Measurements from ENCODE around the gene PAX7. TPM values are rescaled to one million over a fixed set of nuclear protein-coding genes. Genes with fewer than 3 reads are reported as not detected.

PAX7 gene
- total RNA-seq, 2 donors from 2014 or later, result not detected

- TF ChIP-seq CTCF (IDR thresholded peaks at IDR 0.05) (no peak), POLR2A (IDR thresholded peaks at IDR 0.05) (no peak)
- no peak overlapping the region for H3K27ac ChIP-seq
- H3K27me3 ChIP-seq, result peaks cover 0 to 53% of the 10 kb centered on the region in 2 donors
- ATAC-seq, result no peak
- H3K4me3 ChIP-seq, result no peak overlapping the region
- intact Hi-C loops (cut with DNase I), result no loop called here
- H3K36me3 ChIP-seq (replicated peaks in 1 of 2; ENCODE audit: insufficient read depth in 1 of 2, low read depth in 2 of 2), result no peaks in the 10 kb centered on the region
- peaks cover 5% of the 10 kb centered on the region for H3K4me1 ChIP-seq
- no peak for DNase-seq
- 0 to 1% methylated on average over 1 to 24 of the region's 24 CpGs for WGBS, 2 donors
- no peaks in the 10 kb centered on the region for H3K9me3 ChIP-seq
Measured at GRCh38 chr1:18637511-18637960, 6.9 kb downstream of the PAX7 start.

GRCh38 chr1:18637962-18638834, 7.6 kb downstream of the PAX7 start:
- H3K4me3 ChIP-seq, result no peak overlapping the region
- H3K4me1 ChIP-seq, result peaks cover 5% of the 10 kb centered on the region
- TF ChIP-seq CTCF (IDR thresholded peaks at IDR 0.05), result no peak
- TF ChIP-seq POLR2A (IDR thresholded peaks at IDR 0.05), result no peak
- DNase-seq, result no peak
- H3K27ac ChIP-seq, result no peak overlapping the region
- no peaks in the 10 kb centered on the region for H3K36me3 ChIP-seq (replicated peaks in 1 of 2; ENCODE audit: insufficient read depth in 1 of 2, low read depth in 2 of 2)
- intact Hi-C loops (cut with DNase I), result no loop called here
- H3K9me3 ChIP-seq, result no peaks in the 10 kb centered on the region
- H3K27me3 ChIP-seq, result peaks cover 0 to 54% of the 10 kb centered on the region in 2 donors
- WGBS, 2 donors, result 5% methylated on average over 12 to 15 of the region's 15 CpGs
- no peak for ATAC-seq

- TF ChIP-seq POLR2A (IDR thresholded peaks at IDR 0.05), result no peak
- TF ChIP-seq CTCF (IDR thresholded peaks at IDR 0.05), result no peak
- Histone ChIP-seq H3K27ac (no peak overlapping the region), H3K36me3 (replicated peaks in 1 of 2; ENCODE audit: insufficient read depth in 1 of 2, low read depth in 2 of 2) (no peaks in the 10 kb centered on the region), H3K27me3 (peaks cover 0 to 58% of the 10 kb centered on the region in 2 donors), H3K4me3 (no peak overlapping the region), H3K4me1 (peaks cover 5% of the 10 kb centered on the region), H3K9me3 (no peaks in the 10 kb centered on the region)
- DNase-seq (no peak), ATAC-seq (no peak)
- intact Hi-C loops (cut with DNase I), result no loop called here
- 5 to 15% methylated on average over 6 of the region's 6 CpGs for WGBS, 2 donors
Measured at GRCh38 chr1:18638835-18639364, 8.3 kb downstream of the PAX7 start.

- ATAC-seq, result no peak
Measured at GRCh38 chr1:18639368-18640055, 8.9 kb downstream of the PAX7 start.

More at GRCh38 chr1:18639368-18640055, 8.9 kb downstream of the PAX7 start:
- H3K36me3 ChIP-seq (replicated peaks in 1 of 2; ENCODE audit: insufficient read depth in 1 of 2, low read depth in 2 of 2), result no peaks in the 10 kb centered on the region
- H3K27me3 ChIP-seq, result peaks cover 0 to 58% of the 10 kb centered on the region in 2 donors
- no peaks in the 10 kb centered on the region for H3K9me3 ChIP-seq
- intact Hi-C loops (cut with DNase I), result no loop called here
- TF ChIP-seq CTCF (IDR thresholded peaks at IDR 0.05) (no peak), POLR2A (IDR thresholded peaks at IDR 0.05) (no peak)
- no peak overlapping the region for H3K27ac ChIP-seq
- DNase-seq, result no peak
- peaks cover 5% of the 10 kb centered on the region for H3K4me1 ChIP-seq
- H3K4me3 ChIP-seq, result no peak overlapping the region
- WGBS, 2 donors, result 5 to 6% methylated on average over 10 of the region's 10 CpGs

Data from body of pancreas (tissue), 4 donors.